Stimulated activated naive CD8-positive, alpha-beta T cell treated with anti-CD3 and anti-CD28 coated beads, Interleukin-15, Interleukin-2, amounts not matched to agents 100 ng/mL and 50 ng/mL, for 24 hours (primary cell): Measurements from ENCODE around the gene LLPH.
"Not testable (repeated sequence)": the region's sequence is repeated elsewhere in the genome, so short reads cannot be mapped to it uniquely, and the experiment has no call there.

Experiments
- H3K27ac Mint-ChIP-seq: one replicate; pipeline ENCODE4 v1.8.0; 2021; ENCODE audit warnings: mild to moderate bottlenecking, mixed read lengths
- H3K27me3 Mint-ChIP-seq: one replicate; pipeline ENCODE4 v1.8.0; 2021; ENCODE audit warnings: mixed read lengths
- H3K36me3 Mint-ChIP-seq: one replicate; pipeline ENCODE4 v1.8.0; 2021; ENCODE audit warnings: low read depth, mixed read lengths
- H3K4me1 Mint-ChIP-seq: one replicate; pipeline ENCODE4 v1.8.0; 2021; ENCODE audit warnings: low read depth, mixed read lengths
- H3K4me3 Mint-ChIP-seq: one replicate; pipeline ENCODE4 v1.8.0; 2021; ENCODE audit warnings: mild to moderate bottlenecking, mixed read lengths
- H3K9me3 Mint-ChIP-seq: one replicate; pipeline ENCODE4 v1.8.0; 2021; ENCODE audit warnings: mixed read lengths

Gene LLPH

DNA sequence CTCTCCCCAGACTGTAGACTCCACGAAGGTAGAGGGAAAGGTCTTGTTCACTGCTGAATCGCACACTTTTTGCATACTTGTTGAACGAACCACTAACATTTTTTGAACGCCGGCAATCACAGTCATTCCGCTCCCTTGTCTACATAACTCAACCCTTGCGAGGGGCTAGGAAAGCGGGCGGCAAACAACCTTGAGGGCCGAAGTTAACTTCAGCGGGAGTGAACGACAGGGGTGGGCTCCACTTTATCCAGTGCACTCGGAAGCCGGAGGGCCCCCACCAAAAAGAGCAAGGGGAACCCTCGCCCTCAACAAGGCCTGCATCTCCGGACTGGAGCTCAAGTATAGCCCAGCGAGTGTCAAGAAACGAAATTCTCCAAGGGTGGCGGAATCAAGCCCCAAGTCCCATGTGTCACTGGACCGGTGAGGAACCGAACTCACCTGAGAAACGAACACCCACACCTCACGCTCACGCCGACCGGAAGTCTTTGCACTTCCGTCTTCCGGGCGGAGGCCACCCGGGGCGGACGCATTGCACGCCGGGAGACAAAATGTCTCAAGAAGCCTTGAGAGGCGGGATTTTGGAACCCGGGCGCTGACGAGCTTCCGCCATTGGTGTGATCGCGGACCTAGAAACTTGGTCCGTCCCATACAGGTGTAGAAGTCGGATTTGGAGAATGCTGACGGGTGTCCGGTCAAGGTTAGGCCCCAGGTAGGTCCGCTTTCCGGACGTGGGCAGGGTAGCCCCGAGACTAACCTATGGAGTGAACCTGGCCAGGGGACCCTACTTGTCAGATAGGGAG, at the start of gene LLPH:
Gene LLPH (minus strand): TSS at position 484 of the 800 bp plus-strand sequence. CDS start 1,644 bp downstream, outside the sequence.
- no peaks in the 10 kb centered on the region for H3K27me3 Mint-ChIP-seq
- H3K27ac Mint-ChIP-seq: peak within 1 kb of the TSS; percentile 75
- peak within 1 kb of the TSS; percentile 93 for H3K4me3 Mint-ChIP-seq
- peaks cover 58% of the 10 kb centered on the region for H3K4me1 Mint-ChIP-seq
- H3K9me3 Mint-ChIP-seq: no peaks in the 10 kb centered on the region
- H3K36me3 Mint-ChIP-seq: peaks cover 50% of the 10 kb centered on the region

DNA sequence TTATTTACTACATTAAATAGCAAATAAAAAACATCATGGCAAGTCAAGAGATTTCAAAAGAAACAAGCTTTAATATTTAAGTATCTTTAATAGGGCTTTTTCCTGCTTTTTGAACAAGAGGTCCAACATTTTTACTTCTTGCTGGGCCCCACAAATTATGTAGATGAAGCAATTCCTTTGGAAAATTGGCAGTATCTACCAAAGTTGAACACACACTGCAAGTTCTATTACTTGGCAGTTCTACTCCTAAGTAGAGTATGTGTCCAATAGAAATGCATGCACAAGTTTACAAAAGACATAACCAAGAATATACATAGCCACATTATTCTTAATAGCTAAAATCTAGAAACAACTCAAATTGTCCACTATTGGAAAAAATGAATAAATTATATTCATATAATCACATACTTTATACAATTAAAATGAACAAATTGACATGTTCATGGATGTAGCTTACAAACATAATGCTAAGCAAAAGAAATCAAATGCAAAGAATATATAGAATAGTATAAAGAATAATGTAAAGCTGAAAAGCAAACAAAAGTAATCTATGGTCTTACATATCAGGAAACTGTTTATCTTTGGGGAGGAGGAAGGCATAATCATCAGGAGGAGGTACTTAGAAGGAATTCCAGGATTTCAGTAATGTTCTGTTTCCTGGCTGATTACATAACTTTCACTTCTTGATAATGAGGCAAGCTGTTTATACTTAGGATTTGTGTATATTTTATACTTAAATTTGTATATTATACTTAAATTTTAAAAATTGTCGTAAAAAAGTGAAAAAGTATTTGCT, 45.8 kb upstream of the LLPH start:
- no peaks in the 10 kb centered on the region for H3K36me3 Mint-ChIP-seq
- no peaks in the 10 kb centered on the region for H3K4me1 Mint-ChIP-seq
- H3K27me3 Mint-ChIP-seq: peaks cover 23% of the 10 kb centered on the region
- no peak overlapping the region for H3K4me3 Mint-ChIP-seq
- no peak overlapping the region for H3K27ac Mint-ChIP-seq
- no peaks in the 10 kb centered on the region for H3K9me3 Mint-ChIP-seq

DNA sequence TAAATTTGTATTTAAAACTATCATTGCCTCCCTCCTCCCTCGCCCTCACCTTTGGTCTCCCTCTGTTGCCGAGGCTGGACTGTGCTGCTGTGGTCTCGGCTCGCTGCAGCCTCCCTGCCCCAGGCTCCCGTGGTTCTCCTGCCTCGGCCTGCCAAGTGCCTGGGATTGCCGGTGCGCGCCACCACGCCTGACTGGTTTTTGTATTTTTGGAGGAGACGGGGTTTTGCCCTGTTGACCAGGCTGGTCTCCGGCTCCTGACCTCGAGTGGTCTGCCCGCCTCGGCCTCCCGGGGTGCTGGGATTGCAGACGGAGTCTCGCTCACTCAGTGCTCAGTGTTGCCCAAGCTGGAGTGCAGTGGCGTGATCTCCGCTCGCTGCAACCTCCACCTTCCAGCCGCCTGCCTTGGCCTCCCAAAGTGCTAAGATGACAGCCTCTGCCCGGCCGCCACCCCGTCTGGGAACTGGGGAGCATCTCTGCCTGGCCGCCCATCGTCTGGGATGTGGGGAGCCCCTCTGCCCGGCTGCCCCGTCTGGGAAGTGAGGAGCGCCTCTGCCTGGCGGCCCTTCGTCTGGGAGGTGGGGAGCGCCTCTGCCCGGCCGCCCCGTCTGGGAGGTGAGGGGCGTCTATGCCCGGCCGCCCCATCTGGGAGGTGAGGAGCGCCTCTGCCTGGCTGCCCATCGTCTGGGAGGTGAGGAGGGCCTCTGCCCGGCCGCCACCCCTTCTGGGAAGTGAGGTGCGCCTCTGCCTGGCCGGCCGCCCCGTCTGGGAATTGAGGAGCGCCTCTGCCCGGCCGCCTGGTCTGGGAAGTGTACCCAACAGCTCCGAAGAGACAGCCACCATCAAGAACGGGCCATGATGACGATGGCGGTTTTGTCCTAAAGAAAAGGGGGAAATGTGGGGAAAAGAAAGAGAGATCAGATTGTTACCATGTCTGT, 44.1 kb upstream of the LLPH start:
- Mint-ChIP-seq H3K27me3 (peaks cover 23% of the 10 kb centered on the region), H3K4me1 (peaks cover 14% of the 10 kb centered on the region)
- H3K36me3 Mint-ChIP-seq, H3K4me3 Mint-ChIP-seq, H3K9me3 Mint-ChIP-seq, H3K27ac Mint-ChIP-seq: not testable (repeated sequence)

DNA sequence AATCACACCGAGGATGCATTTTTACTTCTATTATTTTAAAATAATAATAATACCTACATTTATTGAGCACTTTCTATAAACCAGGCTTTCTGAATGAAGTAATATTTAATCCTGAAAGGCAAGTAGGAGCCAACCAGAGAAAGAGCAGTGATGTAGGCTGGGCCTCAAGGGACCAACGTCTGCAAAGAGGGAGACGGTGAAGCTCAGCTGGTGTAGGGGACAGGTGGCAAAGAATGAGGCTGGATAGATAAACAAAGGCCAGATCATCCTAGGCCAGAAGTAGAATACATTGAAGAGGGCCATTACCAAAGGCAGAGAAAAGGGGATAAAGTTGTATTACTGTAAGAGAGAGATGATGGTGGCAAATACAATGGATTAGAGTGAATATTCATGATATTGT, 40.1 kb upstream of the LLPH start:
- H3K36me3 Mint-ChIP-seq: peaks cover 30% of the 10 kb centered on the region
- peak overlapping the region; percentile 97 for H3K4me3 Mint-ChIP-seq
- peak overlapping the region; percentile 99 for H3K27ac Mint-ChIP-seq
- H3K9me3 Mint-ChIP-seq: peaks cover 4% of the 10 kb centered on the region
- H3K4me1 Mint-ChIP-seq: peaks cover 44% of the 10 kb centered on the region
- peaks cover 4% of the 10 kb centered on the region for H3K27me3 Mint-ChIP-seq

DNA sequence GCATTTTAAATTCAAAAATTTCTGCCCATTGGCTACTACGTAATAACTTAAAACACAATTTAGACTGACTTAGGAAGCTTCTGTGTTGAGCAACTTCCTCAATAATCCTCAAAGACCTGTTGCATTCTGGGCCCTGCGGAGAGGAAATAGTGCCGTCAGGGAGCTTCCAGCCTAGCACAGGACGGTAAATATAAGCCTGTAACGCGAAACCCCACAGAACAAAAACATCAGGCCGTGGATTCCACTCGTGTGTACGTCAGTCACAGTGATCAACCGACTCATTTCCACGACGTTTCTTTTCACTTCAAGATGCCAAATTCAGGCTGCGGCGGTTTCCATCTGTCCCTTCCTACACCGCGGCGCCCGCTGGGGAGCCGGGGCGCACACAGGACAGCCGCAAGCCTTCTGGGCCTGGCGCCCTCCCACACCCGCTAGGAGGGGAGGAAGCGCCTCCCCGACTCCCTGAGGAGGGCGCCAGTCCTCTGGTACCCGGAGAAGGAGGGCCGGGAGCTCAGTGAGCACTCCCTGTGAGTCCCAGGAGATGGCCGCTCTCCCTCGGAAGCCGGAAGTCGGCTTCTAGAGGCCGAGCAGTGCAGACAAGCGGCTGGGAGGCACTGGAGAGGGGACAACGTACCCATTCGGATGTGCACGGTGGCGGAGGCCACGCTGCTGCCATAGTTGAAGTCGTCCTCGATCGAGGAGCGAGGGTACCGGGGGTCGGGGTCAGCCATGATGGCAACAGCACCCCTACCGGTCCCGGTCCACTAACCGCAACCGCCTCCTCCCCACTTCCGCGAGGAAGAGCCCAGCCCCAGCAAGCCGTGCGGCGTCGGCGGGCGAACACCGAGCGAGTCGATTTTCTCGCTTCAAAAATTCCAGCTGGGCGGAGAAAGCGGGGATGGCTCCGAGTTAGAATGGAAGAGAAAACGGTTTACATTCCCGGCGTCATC, 38.9 kb upstream of the LLPH start, which contains the start of gene TMBIM4:
Gene TMBIM4 (minus strand): TSS at position 776 of the 950 bp plus-strand sequence. CDS start 45 bp downstream, at position 731.
- H3K27ac Mint-ChIP-seq: peak within 1 kb of the TSS; percentile 99
- H3K4me3 Mint-ChIP-seq: peak within 1 kb of the TSS; percentile 97
- H3K27me3 Mint-ChIP-seq: no peaks in the 10 kb centered on the region
- peaks cover 55% of the 10 kb centered on the region for H3K4me1 Mint-ChIP-seq
- H3K9me3 Mint-ChIP-seq: peaks cover 12% of the 10 kb centered on the region
- H3K36me3 Mint-ChIP-seq: peaks cover 41% of the 10 kb centered on the region

DNA sequence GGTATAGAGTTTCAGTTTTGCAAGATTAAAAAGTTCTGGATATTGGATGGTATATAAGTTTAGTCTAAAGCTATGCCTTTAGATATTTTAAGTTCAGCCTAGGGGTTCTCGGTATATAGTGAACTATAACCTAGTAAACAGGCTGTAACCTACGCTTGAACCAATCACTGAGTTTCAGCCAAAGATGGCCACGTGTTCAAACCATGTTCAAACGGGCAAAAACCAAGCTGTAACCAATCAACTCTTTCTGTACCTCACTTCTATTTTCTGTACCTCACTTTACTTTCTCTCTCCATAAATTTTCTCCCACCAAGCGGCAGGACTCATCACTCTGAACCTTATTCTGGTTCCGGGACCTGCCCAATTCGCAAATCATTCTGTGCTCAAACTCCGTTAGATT, 37.9 kb upstream of the LLPH start:
- Mint-ChIP-seq H3K4me3 (peak overlapping the region; percentile 97), H3K36me3 (peaks cover 52% of the 10 kb centered on the region), H3K4me1 (peaks cover 66% of the 10 kb centered on the region), H3K27me3 (no peaks in the 10 kb centered on the region), H3K9me3 (peaks cover 16% of the 10 kb centered on the region), H3K27ac (peak overlapping the region; percentile 99)

DNA sequence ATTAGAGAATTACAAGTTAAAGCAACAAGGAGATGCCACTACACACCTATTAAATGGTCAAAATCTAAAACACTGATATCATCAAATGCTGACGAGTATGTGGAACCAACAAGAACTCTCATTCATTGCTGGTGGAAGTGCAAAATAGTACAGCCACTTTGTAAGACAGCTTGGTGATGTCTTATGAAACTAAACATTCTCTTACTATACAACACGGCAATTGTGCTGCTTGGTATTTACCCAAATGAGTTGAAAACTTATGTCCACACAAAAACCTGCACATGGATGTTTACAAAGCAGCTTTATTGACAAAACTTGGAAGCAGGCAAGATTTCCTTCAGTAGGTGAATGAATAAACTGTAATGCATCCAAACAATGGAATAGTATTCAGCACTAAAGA, 36.0 kb upstream of the LLPH start:
- no peak overlapping the region for H3K4me3 Mint-ChIP-seq
- peaks cover 16% of the 10 kb centered on the region for H3K9me3 Mint-ChIP-seq
- H3K4me1 Mint-ChIP-seq: peaks cover 83% of the 10 kb centered on the region
- H3K27me3 Mint-ChIP-seq: no peaks in the 10 kb centered on the region
- H3K36me3 Mint-ChIP-seq: peaks cover 62% of the 10 kb centered on the region
- H3K27ac Mint-ChIP-seq: peak overlapping the region; percentile 38

DNA sequence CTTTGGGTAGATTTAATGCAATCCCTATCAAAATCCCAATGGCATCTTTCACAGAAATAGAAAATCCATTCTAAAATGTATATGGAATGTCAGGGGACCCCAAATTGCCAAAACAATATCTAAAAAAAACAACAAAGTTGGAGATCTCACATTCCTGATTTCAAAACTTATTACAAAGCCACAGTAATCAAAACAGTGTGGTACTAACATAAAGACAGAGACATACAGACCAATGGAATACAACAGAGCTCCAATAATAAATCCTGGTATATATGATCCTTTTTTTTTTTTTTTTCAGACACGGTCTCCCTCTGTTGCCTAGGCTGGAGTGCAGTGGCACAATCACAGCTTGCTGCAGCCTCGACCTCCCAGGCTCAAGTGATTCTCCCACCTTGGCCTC, 34.6 kb upstream of the LLPH start:
- Mint-ChIP-seq H3K4me1 (peaks cover 73% of the 10 kb centered on the region), H3K9me3 (peaks cover 16% of the 10 kb centered on the region), H3K36me3 (peaks cover 71% of the 10 kb centered on the region), H3K27me3 (no peaks in the 10 kb centered on the region), H3K4me3 (no peak overlapping the region), H3K27ac (no peak overlapping the region)

DNA sequence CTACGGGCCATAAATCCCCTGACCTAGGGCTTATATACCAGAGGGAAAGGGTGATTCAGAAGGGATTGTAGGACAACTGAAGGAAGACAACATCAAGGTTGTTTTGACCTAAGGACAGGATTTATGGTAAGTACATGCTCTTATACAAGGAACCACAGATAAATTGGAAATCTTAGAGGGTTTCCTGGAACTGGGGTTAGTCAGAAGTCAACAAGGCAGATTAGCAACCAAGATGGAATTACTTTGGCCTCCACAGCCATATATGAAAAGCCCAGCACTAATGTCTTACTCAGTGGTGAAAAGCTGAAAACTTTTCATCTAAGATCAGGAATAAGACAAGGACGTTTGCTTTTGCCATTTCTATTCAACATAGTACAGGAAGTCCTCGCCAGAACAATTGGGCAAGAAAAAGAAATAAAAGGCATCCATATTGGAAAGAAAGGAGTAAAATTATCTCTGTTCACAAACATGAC, 33.8 kb upstream of the LLPH start:
- H3K4me3 Mint-ChIP-seq: no peak overlapping the region
- H3K27ac Mint-ChIP-seq: peak overlapping the region; percentile 24

DNA sequence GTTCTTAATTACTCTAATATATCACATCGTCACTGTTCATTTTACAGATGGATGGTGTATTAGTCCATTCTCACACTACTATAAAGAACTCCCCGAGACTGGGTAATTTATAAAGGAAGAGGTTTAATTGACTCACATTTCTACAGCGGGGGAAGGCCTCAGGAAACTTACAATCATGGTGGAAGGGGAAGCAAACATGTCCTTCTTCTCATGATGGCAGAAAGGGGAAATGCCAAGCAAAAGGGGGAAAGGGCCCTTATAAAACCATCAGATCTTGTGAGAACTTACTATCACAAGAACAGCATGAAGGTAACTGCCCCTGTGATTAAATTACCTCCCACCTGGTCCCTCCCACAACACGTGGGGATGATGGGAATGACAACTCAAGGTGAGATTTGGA, 32.7 kb upstream of the LLPH start:
- H3K27me3 Mint-ChIP-seq: no peaks in the 10 kb centered on the region
- H3K4me3 Mint-ChIP-seq: no peak overlapping the region
- peaks cover 71% of the 10 kb centered on the region for H3K4me1 Mint-ChIP-seq
- peaks cover 82% of the 10 kb centered on the region for H3K36me3 Mint-ChIP-seq
- H3K9me3 Mint-ChIP-seq: peaks cover 21% of the 10 kb centered on the region
- no peak overlapping the region for H3K27ac Mint-ChIP-seq

More for the DNA sequence above, 33.8 kb upstream of the LLPH start:
- Mint-ChIP-seq H3K27me3 (no peaks in the 10 kb centered on the region), H3K9me3 (peaks cover 21% of the 10 kb centered on the region), H3K4me1 (peaks cover 73% of the 10 kb centered on the region), H3K36me3 (peaks cover 78% of the 10 kb centered on the region)

DNA sequence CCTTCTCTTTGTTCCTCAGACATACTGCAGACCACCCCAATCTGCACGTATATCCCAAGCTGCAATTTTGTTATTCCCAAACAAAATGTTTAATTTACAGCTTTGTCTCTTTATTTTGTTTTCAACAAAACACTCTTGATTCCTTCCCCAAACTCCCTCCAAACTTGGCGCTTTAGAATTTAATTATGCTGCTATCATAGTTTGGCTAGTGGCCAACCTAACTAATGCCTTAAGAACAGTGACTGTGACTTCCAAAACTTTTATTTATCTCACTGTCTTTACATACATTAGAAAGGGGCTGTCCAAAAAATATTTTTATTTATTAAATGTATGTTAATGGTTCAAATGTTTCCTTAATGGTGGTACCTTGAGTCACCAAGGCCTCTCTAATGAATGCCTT, 32.2 kb upstream of the LLPH start:
- peaks cover 67% of the 10 kb centered on the region for H3K4me1 Mint-ChIP-seq
- no peak overlapping the region for H3K27ac Mint-ChIP-seq
- peaks cover 21% of the 10 kb centered on the region for H3K9me3 Mint-ChIP-seq
- peaks cover 81% of the 10 kb centered on the region for H3K36me3 Mint-ChIP-seq
- H3K4me3 Mint-ChIP-seq: no peak overlapping the region
- no peaks in the 10 kb centered on the region for H3K27me3 Mint-ChIP-seq

DNA sequence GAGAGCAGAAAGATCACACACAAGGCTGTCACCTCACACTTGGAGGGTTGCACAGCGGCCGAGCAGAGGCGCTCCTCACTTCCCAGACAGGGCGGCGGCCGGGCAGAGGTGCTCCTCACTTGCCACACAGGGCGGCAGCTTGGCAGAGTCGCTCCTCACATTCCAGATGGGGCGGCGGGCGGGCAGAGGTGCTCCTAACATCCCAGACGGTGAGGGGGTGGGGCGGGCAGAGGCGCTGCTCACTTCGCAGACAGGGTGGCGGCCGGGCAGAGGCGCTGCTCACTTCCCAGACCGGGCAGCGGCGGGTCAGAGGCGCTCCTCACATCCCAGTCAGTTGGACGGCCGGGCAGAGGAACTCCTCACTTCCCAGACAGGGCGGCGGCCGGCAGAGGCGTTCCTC, 30.2 kb upstream of the LLPH start:
- no peaks in the 10 kb centered on the region for H3K27me3 Mint-ChIP-seq
- peaks cover 67% of the 10 kb centered on the region for H3K36me3 Mint-ChIP-seq
- no peak overlapping the region for H3K27ac Mint-ChIP-seq

DNA sequence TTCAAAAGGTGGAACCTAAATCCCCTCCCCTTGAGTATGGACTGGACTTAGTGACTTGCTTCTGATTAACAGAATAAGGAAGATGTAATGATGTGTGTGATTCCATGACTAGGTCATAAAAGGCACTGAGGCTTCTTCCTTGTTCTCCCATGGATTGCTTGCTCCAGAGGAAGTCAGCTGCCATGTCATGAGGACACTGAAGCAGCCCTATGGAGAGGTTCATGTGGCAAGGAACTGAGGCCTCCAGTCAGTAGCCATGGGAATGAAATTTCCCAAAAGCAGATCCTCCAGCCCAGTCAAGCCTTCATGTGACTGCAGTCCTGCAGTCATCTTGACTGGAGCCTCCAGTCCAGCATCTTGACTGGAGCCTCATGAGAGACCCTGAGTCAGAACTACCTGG, 28.6 kb upstream of the LLPH start:
- Mint-ChIP-seq H3K4me1 (peaks cover 63% of the 10 kb centered on the region), H3K36me3 (peaks cover 59% of the 10 kb centered on the region), H3K27ac (no peak overlapping the region), H3K9me3 (peaks cover 5% of the 10 kb centered on the region), H3K4me3 (no peak overlapping the region), H3K27me3 (no peaks in the 10 kb centered on the region)

More for the DNA sequence above, 30.2 kb upstream of the LLPH start:
- no peak overlapping the region for H3K4me3 Mint-ChIP-seq
- H3K4me1 Mint-ChIP-seq: peaks cover 70% of the 10 kb centered on the region
- H3K9me3 Mint-ChIP-seq: peaks cover 17% of the 10 kb centered on the region
